PC-3 (cell line): ENCODE results near the gene CNPY3.

Source experiments
- CTCF ChIP-seq: fragments of 300-600 bp; sonication (generic); conservative IDR thresholded peaks from 2 replicates; pipeline ENCODE4 v1.5.1; 2017; ENCODE audit warnings: antibody characterized with exemption, low read depth, mild to moderate bottlenecking, low read length
- EZH2phosphoT487 ChIP-seq: fragments of 300-600 bp; sonication (generic); IDR thresholded peaks from 2 replicates; pipeline ENCODE4 v1.6.1; 2018; ENCODE audit warnings: mild to moderate bottlenecking, antibody characterized with exemption, low read length, borderline replicate concordance

- no peak for TF ChIP-seq EZH2phosphoT487
- no peak for TF ChIP-seq CTCF
These were observed 33.4 kb downstream of the CNPY3 start for GRCh38 chr6:42962502-42963178.
